IMR-90 (cell line): Measurements from ENCODE around the gene SLC48A1. TPM values are rescaled to one million over a fixed set of nuclear protein-coding genes. Genes with fewer than 3 reads are reported as not detected.

Experiments used
- ATAC-seq: fragments of 200-7000 bp; cut with Tn5 transposase; 2 replicates; pipeline ENCODE4 v1.9.1; 2020; ENCODE audit warnings: low read depth, mild to moderate bottlenecking, moderate library complexity
- BruUV-seq: library from RNA; stranded (reverse); fragments of 400-500 nt; replicated peaks from 2 replicates; lab custom pipeline; 2021; lab: Mats Ljungman, UMichigan
- CTCF ChIA-PET: fragments of 300-600 bp; formaldehyde crosslinking; extraction: SDS; loops from one replicate; lab custom pipeline; 2021; ENCODE audit warnings: antibody characterized with exemption; lab: Yijun Ruan, JAX
- POLR2A ChIA-PET: fragments of 300-600 bp; sonication (Branson Sonifier 250); formaldehyde crosslinking; loops from one replicate; lab custom pipeline; 2022; ENCODE audit warnings: antibody characterized with exemption; ENCODE audit not compliant: unreplicated experiment; lab: Charles Lee
- DNase-seq: peaks from one replicate; pipeline ENCODE4 v3.0.0; 2013
- H2AFZ ChIP-seq: replicated peaks from 2 replicates; pipeline ENCODE3; 2013; ENCODE audit warnings: low read length, mild to moderate bottlenecking; ENCODE audit not compliant: poor library complexity
- H2AK5ac ChIP-seq: 2 replicates; pipeline ENCODE4 v1.6.1; 2013; ENCODE audit warnings: low read depth, low read length, inconsistent platforms
- H2AK9ac ChIP-seq: replicated peaks from 2 replicates; pipeline ENCODE3; 2013; ENCODE audit warnings: mild to moderate bottlenecking, low read depth, low read length, moderate library complexity; ENCODE audit not compliant: poor library complexity
- H2BK120ac ChIP-seq: 2 replicates; pipeline ENCODE4 v1.6.1; 2013; ENCODE audit warnings: low read depth, low read length, inconsistent platforms
- H2BK15ac ChIP-seq: 3 replicates; pipeline ENCODE4 v1.6.1; 2013; ENCODE audit warnings: low read depth, low read length, inconsistent platforms
- H2BK20ac ChIP-seq: 2 replicates; pipeline ENCODE4 v1.6.1; 2013; ENCODE audit warnings: low read depth, mild to moderate bottlenecking, inconsistent platforms, low read length, moderate library complexity
- H2BK5ac ChIP-seq: 2 replicates; pipeline ENCODE4 v1.6.1; 2013; ENCODE audit warnings: mild to moderate bottlenecking, low read depth, low read length, inconsistent platforms; ENCODE audit not compliant: poor library complexity, severe bottlenecking
- H3K14ac ChIP-seq: replicated peaks from 2 replicates; pipeline ENCODE4 v1.6.1; 2013; ENCODE audit warnings: low read depth, low read length, inconsistent platforms
- H3K18ac ChIP-seq: 2 replicates; pipeline ENCODE4 v1.6.1; 2013; ENCODE audit warnings: low read depth, low read length, control low read depth
- H3K23ac ChIP-seq: 2 replicates; pipeline ENCODE4 v1.6.1; 2013; ENCODE audit warnings: low read depth, low read length, inconsistent platforms
- H3K27ac ChIP-seq: 2 replicates; pipeline ENCODE4 v1.5.1; 2013; ENCODE audit warnings: mild to moderate bottlenecking, control low read depth, low read length; ENCODE audit not compliant: insufficient read depth
- H3K27me3 ChIP-seq: 2 replicates; pipeline ENCODE4 v1.6.1; 2013; ENCODE audit warnings: low read length; ENCODE audit not compliant: control insufficient read depth, insufficient read depth
- H3K36me3 ChIP-seq: 2 replicates; pipeline ENCODE4 v1.6.1; 2013; ENCODE audit warnings: low read length, mixed read lengths; ENCODE audit not compliant: control insufficient read depth, insufficient read depth
- H3K4ac ChIP-seq: 2 replicates; pipeline ENCODE4 v1.6.1; 2013; ENCODE audit warnings: low read depth, low read length, inconsistent platforms
- H3K4me1 ChIP-seq: 2 replicates; pipeline ENCODE4 v1.6.1; 2013; ENCODE audit warnings: low read length, mixed read lengths; ENCODE audit not compliant: control insufficient read depth, insufficient read depth
- H3K4me2 ChIP-seq: 2 replicates; pipeline ENCODE4 v1.6.1; 2013; ENCODE audit warnings: low read depth, mild to moderate bottlenecking, control low read depth, low read length, moderate library complexity
- H3K4me3 ChIP-seq: 2 replicates; pipeline ENCODE4 v1.5.1; 2013; ENCODE audit warnings: low read depth, mild to moderate bottlenecking, control low read depth, low read length, moderate library complexity; ENCODE audit not compliant: insufficient read depth
- H3K56ac ChIP-seq: 2 replicates; pipeline ENCODE4 v1.6.1; 2013; ENCODE audit warnings: low read length, inconsistent platforms; ENCODE audit not compliant: insufficient read depth; ENCODE audit errors: extremely low read depth
- H3K79me1 ChIP-seq, 2 experiments: 2 replicates each; pipeline ENCODE4 v1.6.1; 2013; ENCODE audit warnings: low read length in 2 of 2, inconsistent platforms in 1 of 2, low read depth in 1 of 2
- H3K9ac ChIP-seq: 2 replicates; pipeline ENCODE4 v1.6.1; 2013; ENCODE audit warnings: low read depth, low read length, control low read depth
- H3K9me1 ChIP-seq: 2 replicates; pipeline ENCODE4 v1.6.1; 2013; ENCODE audit warnings: low read length, inconsistent platforms; ENCODE audit not compliant: insufficient read depth
- H3K9me3 ChIP-seq: 2 replicates; pipeline ENCODE4 v1.6.1; 2013; ENCODE audit warnings: low read length; ENCODE audit not compliant: control insufficient read depth, insufficient read depth
- H4K20me1 ChIP-seq: 2 replicates; pipeline ENCODE4 v1.6.1; 2013; ENCODE audit warnings: low read length, inconsistent platforms; ENCODE audit not compliant: insufficient read depth
- H4K5ac ChIP-seq: 2 replicates; pipeline ENCODE4 v1.6.1; 2013; ENCODE audit warnings: mild to moderate bottlenecking, low read depth, low read length, control low read depth
- H4K8ac ChIP-seq, 2 experiments: 2 replicates each; pipeline ENCODE4 v1.6.1; 2013; ENCODE audit warnings: low read depth in 2 of 2, low read length in 2 of 2, control low read depth in 1 of 2, inconsistent platforms in 1 of 2
- H4K91ac ChIP-seq: 2 replicates; pipeline ENCODE4 v1.6.1; 2013; ENCODE audit warnings: low read depth, low read length, inconsistent platforms; ENCODE audit not compliant: insufficient read depth
- CTCF ChIP-seq: conservative IDR thresholded peaks from 2 replicates; pipeline ENCODE4 v1.5.1; 2012; ENCODE audit warnings: mild to moderate bottlenecking, low read depth, low read length, improper control_type of control experiment
- MAFK ChIP-seq: IDR thresholded peaks from 2 replicates; pipeline ENCODE4 v1.6.1; 2012; ENCODE audit warnings: low read depth, low read length, improper control_type of control experiment
- POLR2A ChIP-seq: IDR thresholded peaks from 2 replicates; pipeline ENCODE4 v1.6.1; 2012; ENCODE audit warnings: mild to moderate bottlenecking, low read depth, low read length
- RCOR1 ChIP-seq: IDR thresholded peaks from 2 replicates; pipeline ENCODE4 v1.6.1; 2012; ENCODE audit warnings: mild to moderate bottlenecking, low read length, improper control_type of control experiment; ENCODE audit not compliant: insufficient replicate concordance
- WGBS, 2 experiments: methylation state at CpG; one replicate each; pipeline versions ENCODE4 v1.1.5 to v1.1.7; 2013; ENCODE audit warnings: missing lambda C conversion rate in 2 of 2; ENCODE audit not compliant: insufficient read length in 1 of 2; ENCODE audit errors: extremely low coverage in 2 of 2; 5-methylcytosine and 5-hydroxymethylcytosine counted together
- dilution Hi-C: fragments of 300-500 bp; cut with HindIII; formaldehyde crosslinking; loops from one replicate; pipeline ENCODE4 v1.14.3; 2018; ENCODE audit warnings: low sequenced_read_pairs; ENCODE audit not compliant: unreplicated experiment
- in situ Hi-C: fragments of 300-500 bp; cut with MboI; formaldehyde crosslinking; loops from 3 replicates; pipeline ENCODE4 v1.14.3; 2019; ENCODE audit warnings: low sequenced_read_pairs, inconsistent platforms, mixed read lengths
- intact Hi-C: fragments of 100-400 bp; cut with micrococcal nuclease; formaldehyde crosslinking; loops from 2 replicates; pipeline ENCODE4 v1.10.0; 2022
- polyA plus RNA-seq, 3 experiments: library from polyadenylated mRNA; depleted of rRNA; stranded (reverse); fragments of >200 nt; gene quantifications; 2 replicates each; pipeline ENCODE4 v1.2.3, GENCODE V29; 2012; ENCODE audit warnings: low replicate concordance in 1 of 3
- total RNA-seq: library from RNA; depleted of rRNA; stranded (reverse); fragments of >200 nt; gene quantifications from 2 replicates; pipeline ENCODE4 v1.2.3, GENCODE V29; 2012

Gene SLC48A1
- total and polyA plus RNA-seq, 2 of the 4 experiments (the other 2 are of a cell fraction): 4.8 to 5.9 TPM

GRCh38 chr12:47814539-47815170, 41.6 kb downstream of the SLC48A1 start:
- Histone ChIP-seq H3K4me1 (peaks cover 60% of the 10 kb centered on the region), H2BK5ac (peak overlapping the region; percentile 90), H3K9ac (no peak overlapping the region), H2AFZ (no peak overlapping the region), H3K4me3 (no peak overlapping the region), H3K9me1 (peaks cover 30% of the 10 kb centered on the region), H4K5ac (no peak overlapping the region), H3K4ac (peak overlapping the region; percentile 92), H3K4me2 (no peak overlapping the region), H4K20me1 (peaks cover 90% of the 10 kb centered on the region), H3K79me1 (peaks cover 14 to 66% of the 10 kb centered on the region in 2 experiments; a peak in 3 of 4 replicates), H3K18ac (no peak overlapping the region), H3K23ac (peak overlapping the region; percentile 74), H4K91ac (0 out of 2 replicates have a peak overlapping the region, but pooled peaks have one; percentile 49), H3K27ac (peak overlapping the region; percentile 94; the same call in 1 of the 2 replicates), H2BK20ac (no peak overlapping the region; the same call in 1 of the 2 replicates), H2AK9ac (no peak overlapping the region), H3K27me3 (no peaks in the 10 kb centered on the region), H2BK120ac (no peak overlapping the region), H3K14ac (peak overlapping the region; percentile 75), H4K8ac (peak overlapping the region in 1 of 2 experiments; percentile 19; a peak in 1 of 4 replicates), H3K36me3 (peaks cover 9% of the 10 kb centered on the region; the same call in 1 of the 2 replicates), H3K9me3 (no peaks in the 10 kb centered on the region), H2BK15ac (no peak overlapping the region), H2AK5ac (peak overlapping the region; percentile 22; the same call in 1 of the 2 replicates), H3K56ac (no peak overlapping the region)
- no TSS peak for BruUV-seq
- WGBS, 2 experiments: 93% methylated on average over 2 of the region's 3 CpGs; no CpG with 5 or more reads in 1 of the 2 experiments
- in situ Hi-C loops: no loop called here
- no peak for ATAC-seq
- intact Hi-C loops: no loop called here
- TF ChIP-seq MAFK: no peak
- no peak for TF ChIP-seq POLR2A
- TF ChIP-seq CTCF: no peak
- no peak for TF ChIP-seq RCOR1
- ChIA-PET CTCF (no interaction called here), POLR2A (no interaction called here)
- dilution Hi-C loops: no loop called here
- no peak for DNase-seq
